Testis (tissue), 3 donors: ENCODE measurements around the gene PAF1. TPM values are rescaled to one million over a fixed set of nuclear protein-coding genes. Genes with fewer than 3 reads are reported as not detected.
A peak's percentile ranks its signal among the peaks of the same experiment; 100 is the strongest.

Experiments
- DNase-seq: peaks from one replicate; pipeline ENCODE4 v3.0.0-alpha.2; 2019
- H3K27ac ChIP-seq, 2 donors: fragments of 200-600 bp; sonication (generic); one replicate each; pipeline ENCODE4 v1.5.1; 2019
- H3K27me3 ChIP-seq: fragments of 200-600 bp; sonication (generic); one replicate; pipeline ENCODE4 v1.5.1; 2019
- H3K36me3 ChIP-seq: fragments of 200-600 bp; sonication (generic); one replicate; pipeline ENCODE4 v1.5.1; 2017; ENCODE audit warnings: low read depth; ENCODE audit errors: missing control alignments
- H3K4me1 ChIP-seq: fragments of 200-600 bp; sonication (generic); one replicate; pipeline ENCODE4 v1.5.1; 2019
- H3K4me3 ChIP-seq, 2 donors: fragments of 200-600 bp; sonication (generic); one replicate each; pipeline ENCODE4 v1.5.1; 2017 to 2019
- H3K9me3 ChIP-seq: fragments of 200-600 bp; sonication (generic); one replicate; pipeline ENCODE4 v1.5.1; 2017
- CTCF ChIP-seq, 3 experiments: fragments of 450-650 bp in 2 of 3; fragments of 200-600 bp in 1 of 3; sonication (generic) in 1 of 3; IDR thresholded peaks; one replicate each; pipeline ENCODE4 v1.5.1; 2016 to 2019; ENCODE audit warnings: antibody characterized with exemption in 3 of 3, mild to moderate bottlenecking in 2 of 3, moderate library complexity in 1 of 3
- POLR2A ChIP-seq: fragments of 450-650 bp; IDR thresholded peaks from one replicate; pipeline ENCODE4 v1.6.1; 2017; ENCODE audit warnings: antibody characterized with exemption, mild to moderate bottlenecking, moderate library complexity
- WGBS, 2 donors: methylation state at CpG; one replicate each; pipeline ENCODE4 v1.1.5; 2018; 5-methylcytosine and 5-hydroxymethylcytosine counted together
- intact Hi-C: fragments of 100-400 bp; cut with DNase I; formaldehyde crosslinking; loops from one replicate; pipeline ENCODE4 v1.15.1; 2023; ENCODE audit warnings: low total_unique reads
- polyA plus RNA-seq: library from polyadenylated mRNA; stranded (reverse); fragments of 350-450 nt; fragmentation: Illumina TruSeq; extraction: RNeasy Lipid Tissue Mini Kit (QIAGEN cat#74804); gene quantifications from one replicate; pipeline ENCODE4 v1.2.3, GENCODE V29; 2014; ENCODE audit warnings: low read depth, low replicate concordance; ENCODE audit not compliant: insufficient read depth
- total RNA-seq, 2 donors: library from RNA; depleted of rRNA; stranded (reverse); fragments of >200 nt; gene quantifications; one replicate each; pipeline ENCODE4 v1.2.3, GENCODE V29; 2016

PAF1 gene
- total and polyA plus RNA-seq, 3 donors from 2014 or later: 70.7 to 154 (median 74.6) TPM

GRCh38 chr19:39406656-39407409, 15.9 kb upstream of the PAF1 start, which contains the start of gene ZFP36:
TSS of gene ZFP36 (plus strand) at chr19:39406847. CDS start at chr19:39406905, 58 bp downstream.
- peak; percentile 93 for TF ChIP-seq POLR2A
- TF ChIP-seq CTCF (IDR thresholded peaks at IDR 0.05): no peak
- no peaks in the 10 kb centered on the region for H3K27me3 ChIP-seq
- peak within 1 kb of the TSS; percentile 89 to 95 for H3K27ac ChIP-seq
- no peaks in the 10 kb centered on the region for H3K9me3 ChIP-seq
- H3K36me3 ChIP-seq: no peaks in the 10 kb centered on the region
- peaks cover 45% of the 10 kb centered on the region for H3K4me1 ChIP-seq
- WGBS, 2 donors: 1% methylated on average over 20 to 49 of the region's 56 CpGs
- H3K4me3 ChIP-seq: peak within 1 kb of the TSS; percentile 68 to 92
- peak; percentile 94 for DNase-seq
- intact Hi-C loops: no loop called here

GRCh38 chr19:39405958-39406655, 15.2 kb upstream of the PAF1 start:
- no peak for TF ChIP-seq CTCF (IDR thresholded peaks at IDR 0.05)
- TF ChIP-seq POLR2A: no peak
- H3K36me3 ChIP-seq: no peaks in the 10 kb centered on the region
- no peaks in the 10 kb centered on the region for H3K27me3 ChIP-seq
- intact Hi-C loops: no loop called here
- peak overlapping the region; percentile 89 to 95 for H3K27ac ChIP-seq
- peak overlapping the region; percentile 68 to 92 for H3K4me3 ChIP-seq
- DNase-seq: peak; percentile 83
- 8 to 10% methylated on average over 17 to 22 of the region's 22 CpGs for WGBS, 2 donors
- H3K9me3 ChIP-seq: no peaks in the 10 kb centered on the region
- peaks cover 43% of the 10 kb centered on the region for H3K4me1 ChIP-seq

GRCh38 chr19:39405261-39405957, 14.5 kb upstream of the PAF1 start:
- Histone ChIP-seq H3K36me3 (no peaks in the 10 kb centered on the region), H3K4me1 (peaks cover 36% of the 10 kb centered on the region), H3K27ac (peak overlapping the region; percentile 89 to 95), H3K9me3 (no peaks in the 10 kb centered on the region), H3K27me3 (no peaks in the 10 kb centered on the region), H3K4me3 (no peak overlapping the region)
- WGBS, 2 donors: 77 to 86% methylated on average over 17 of the region's 17 CpGs
- no peak for DNase-seq
- no peak for TF ChIP-seq CTCF (IDR thresholded peaks at IDR 0.05)
- no peak for TF ChIP-seq POLR2A
- intact Hi-C loops: no loop called here

- peak; percentile 95 for DNase-seq
- TF ChIP-seq CTCF (IDR thresholded peaks at IDR 0.05) (no peak), POLR2A (peak; percentile 12)
- H3K27ac ChIP-seq: peak overlapping the region; percentile 95 to 97
- peak overlapping the region; percentile 54 to 62 for H3K4me3 ChIP-seq
- WGBS, 2 donors: 0 to 1% methylated on average over 25 to 42 of the region's 43 CpGs
- no peaks in the 10 kb centered on the region for H3K36me3 ChIP-seq
- H3K27me3 ChIP-seq: no peaks in the 10 kb centered on the region
- peaks cover 33% of the 10 kb centered on the region for H3K4me1 ChIP-seq
- intact Hi-C loops: no loop called here
- no peaks in the 10 kb centered on the region for H3K9me3 ChIP-seq
Observed at GRCh38 chr19:39403331-39404312, 12.7 kb upstream of the PAF1 start.
